ENCODE measurements around the gene TOM1L1. TPM values are rescaled to one million over a fixed set of nuclear protein-coding genes. Genes with fewer than 3 reads are reported as not detected.
A peak's percentile ranks its signal among the peaks of the same experiment; 100 is the strongest.

Gene TOM1L1
- total RNA-seq, 1 donor from 2014 or later = 107 TPM

- peak overlapping the region; percentile 87 for H3K4me3 Mint-ChIP-seq
- H3K27me3 Mint-ChIP-seq (ENCODE audit: insufficient read depth, low read depth) = peaks cover 5% of the 10 kb centered on the region
- H3K27ac ChIP-seq = no peak overlapping the region
- peaks cover 7% of the 10 kb centered on the region for H3K36me3 ChIP-seq
- peaks cover 7% of the 10 kb centered on the region for H3K79me2 ChIP-seq (ENCODE audit: low read depth)
- H3K4me1 Mint-ChIP-seq = peaks cover 26% of the 10 kb centered on the region
- no peaks in the 10 kb centered on the region for H3K27me3 ChIP-seq
- H2AFZ ChIP-seq (replicated peaks) = peak overlapping the region; percentile 73
- no peak overlapping the region for H3K9ac ChIP-seq
- H3K9me3 ChIP-seq (ENCODE audit: low read depth) = no peaks in the 10 kb centered on the region
- H4K20me1 ChIP-seq (ENCODE audit: low read depth) = no peaks in the 10 kb centered on the region
- H3K4me3 ChIP-seq = peak overlapping the region; percentile 68
- peaks cover 17% of the 10 kb centered on the region for H3F3A ChIP-seq (ENCODE audit: low read depth)
- H3K27ac Mint-ChIP-seq = peak overlapping the region; percentile 54
- H3K36me3 Mint-ChIP-seq = peaks cover 9% of the 10 kb centered on the region
- H3K4me2 ChIP-seq = no peak overlapping the region
- peaks cover 10% of the 10 kb centered on the region for H3K4me1 ChIP-seq
- peak; percentile 58 for DNase-seq (ENCODE audit: low spot score)
- H3K9me3 Mint-ChIP-seq = no peaks in the 10 kb centered on the region
- TF ChIP-seq EZH2phosphoT487 (IDR thresholded peaks at IDR 0.05) (no peak), EZH2 (IDR thresholded peaks at IDR 0.05) (no peak), CTCF (IDR thresholded peaks at IDR 0.05) (no peak)
These were observed 763 bp upstream of the TOM1L1 start for GRCh38 chr17:54899721-54900456.

GRCh38 chr17:54901230-54901822, 674 bp downstream of the TOM1L1 start:
- Mint-ChIP-seq H3K4me1 (peaks cover 26% of the 10 kb centered on the region), H3K36me3 (peaks cover 13% of the 10 kb centered on the region), H3K27me3 (ENCODE audit: insufficient read depth, low read depth) (peaks cover 4% of the 10 kb centered on the region), H3K27ac (peak overlapping the region; percentile 97), H3K9me3 (no peaks in the 10 kb centered on the region), H3K4me3 (peak overlapping the region; percentile 96)
- Histone ChIP-seq H2AFZ (replicated peaks) (peak overlapping the region; percentile 73), H3K27me3 (no peaks in the 10 kb centered on the region), H4K20me1 (ENCODE audit: low read depth) (no peaks in the 10 kb centered on the region), H3K36me3 (peaks cover 13% of the 10 kb centered on the region), H3K27ac (no peak overlapping the region), H3K4me2 (no peak overlapping the region), H3K4me3 (peak overlapping the region; percentile 68), H3K4me1 (peaks cover 10% of the 10 kb centered on the region), H3K9me3 (ENCODE audit: low read depth) (no peaks in the 10 kb centered on the region), H3K79me2 (ENCODE audit: low read depth) (peaks cover 22% of the 10 kb centered on the region), H3K9ac (peak overlapping the region; percentile 37), H3F3A (ENCODE audit: low read depth) (peaks cover 17% of the 10 kb centered on the region)
- no peak for DNase-seq (ENCODE audit: low spot score)
- TF ChIP-seq EZH2phosphoT487 (IDR thresholded peaks at IDR 0.05) (no peak), CTCF (IDR thresholded peaks at IDR 0.05) (no peak), EZH2 (IDR thresholded peaks at IDR 0.05) (no peak)

- TF ChIP-seq EZH2phosphoT487 (IDR thresholded peaks at IDR 0.05) = no peak
- no peak for TF ChIP-seq CTCF (IDR thresholded peaks at IDR 0.05)
- no peak for TF ChIP-seq EZH2 (IDR thresholded peaks at IDR 0.05)
- peak overlapping the region; percentile 96 for H3K4me3 Mint-ChIP-seq
These were observed 1.4 kb downstream of the TOM1L1 start for GRCh38 chr17:54902017-54902416.

More at GRCh38 chr17:54902017-54902416, 1.4 kb downstream of the TOM1L1 start:
- peaks cover 4% of the 10 kb centered on the region for H3K27me3 Mint-ChIP-seq (ENCODE audit: insufficient read depth, low read depth)
- peaks cover 33% of the 10 kb centered on the region for H3K4me1 Mint-ChIP-seq
- H3K9me3 Mint-ChIP-seq = no peaks in the 10 kb centered on the region
- Histone ChIP-seq H3K27ac (no peak overlapping the region), H3K27me3 (no peaks in the 10 kb centered on the region), H3K9me3 (ENCODE audit: low read depth) (no peaks in the 10 kb centered on the region), H3K4me1 (peaks cover 10% of the 10 kb centered on the region), H3K9ac (no peak overlapping the region), H3K36me3 (peaks cover 13% of the 10 kb centered on the region), H2AFZ (replicated peaks) (no peak overlapping the region), H3K4me3 (peak overlapping the region; percentile 68), H3K79me2 (ENCODE audit: low read depth) (peaks cover 28% of the 10 kb centered on the region), H3F3A (ENCODE audit: low read depth) (peaks cover 17% of the 10 kb centered on the region), H4K20me1 (ENCODE audit: low read depth) (no peaks in the 10 kb centered on the region), H3K4me2 (no peak overlapping the region)
- no peak for DNase-seq (ENCODE audit: low spot score)
- H3K27ac Mint-ChIP-seq = no peak overlapping the region
- peaks cover 19% of the 10 kb centered on the region for H3K36me3 Mint-ChIP-seq

Data from neural progenitor cell (in vitro differentiated cells).